Naive B cell (primary cell): Measurements from ENCODE around the gene ESRRG. TPM values are rescaled to one million over a fixed set of nuclear protein-coding genes. Genes with fewer than 3 reads are reported as not detected.
"Not testable (repeated sequence)": the region's sequence is repeated elsewhere in the genome, so short reads cannot be mapped to it uniquely, and the experiment has no call there.

ENCODE experiments used
- ATAC-seq, 2 donors: fragments of 150-1000 bp; cut with Tn5 transposase; 2 replicates each; pipeline ENCODE4 v1.10.0; 2021; ENCODE audit warnings: low read depth in 2 of 2, mild to moderate bottlenecking in 2 of 2, moderate library complexity in 2 of 2
- DNase-seq: peaks from one replicate; pipeline ENCODE4 v3.0.0; 2022
- H3K27ac Mint-ChIP-seq, 6 donors: one replicate each; pipeline ENCODE4 v1.8.0; 2020 to 2022; ENCODE audit warnings: mild to moderate bottlenecking in 6 of 6, mixed read lengths in 6 of 6, moderate library complexity in 5 of 6, inconsistent platforms in 2 of 6
- H3K27me3 Mint-ChIP-seq, 3 donors: one replicate each; pipeline ENCODE4 v1.8.0; 2021 to 2022; ENCODE audit warnings: mixed read lengths in 3 of 3, mild to moderate bottlenecking in 1 of 3
- H3K36me3 Mint-ChIP-seq, 2 donors: one replicate each; pipeline ENCODE4 v1.8.0; 2020 to 2022; ENCODE audit warnings: mixed read lengths in 2 of 2, inconsistent platforms in 1 of 2, mild to moderate bottlenecking in 1 of 2
- H3K4me1 Mint-ChIP-seq, 3 donors: one replicate each; pipeline ENCODE4 v1.8.0; 2020 to 2022; ENCODE audit warnings: mixed read lengths in 3 of 3, inconsistent platforms in 1 of 3, mild to moderate bottlenecking in 1 of 3, moderate library complexity in 1 of 3
- H3K4me3 Mint-ChIP-seq, 8 donors: one replicate each; pipeline ENCODE4 v1.8.0; 2020 to 2022; ENCODE audit warnings: mild to moderate bottlenecking in 8 of 8, mixed read lengths in 8 of 8, moderate library complexity in 8 of 8, inconsistent platforms in 2 of 8
- H3K9me3 Mint-ChIP-seq, 7 donors: one replicate each; pipeline ENCODE4 v1.8.0; 2020 to 2022; ENCODE audit warnings: mixed read lengths in 7 of 7, mild to moderate bottlenecking in 5 of 7, inconsistent platforms in 2 of 7, moderate library complexity in 1 of 7
- polyA plus RNA-seq, 6 donors: library from polyadenylated mRNA; unstranded; fragments of 300-500 nt; fragmentation: Illumina TruSeq; gene quantifications; one replicate each; pipeline ENCODE4 v1.2.3, GENCODE V29; 2021; ENCODE audit warnings: low read depth in 6 of 6

Gene ESRRG
- polyA plus RNA-seq, 6 donors from 2014 or later, result not detected

DNA sequence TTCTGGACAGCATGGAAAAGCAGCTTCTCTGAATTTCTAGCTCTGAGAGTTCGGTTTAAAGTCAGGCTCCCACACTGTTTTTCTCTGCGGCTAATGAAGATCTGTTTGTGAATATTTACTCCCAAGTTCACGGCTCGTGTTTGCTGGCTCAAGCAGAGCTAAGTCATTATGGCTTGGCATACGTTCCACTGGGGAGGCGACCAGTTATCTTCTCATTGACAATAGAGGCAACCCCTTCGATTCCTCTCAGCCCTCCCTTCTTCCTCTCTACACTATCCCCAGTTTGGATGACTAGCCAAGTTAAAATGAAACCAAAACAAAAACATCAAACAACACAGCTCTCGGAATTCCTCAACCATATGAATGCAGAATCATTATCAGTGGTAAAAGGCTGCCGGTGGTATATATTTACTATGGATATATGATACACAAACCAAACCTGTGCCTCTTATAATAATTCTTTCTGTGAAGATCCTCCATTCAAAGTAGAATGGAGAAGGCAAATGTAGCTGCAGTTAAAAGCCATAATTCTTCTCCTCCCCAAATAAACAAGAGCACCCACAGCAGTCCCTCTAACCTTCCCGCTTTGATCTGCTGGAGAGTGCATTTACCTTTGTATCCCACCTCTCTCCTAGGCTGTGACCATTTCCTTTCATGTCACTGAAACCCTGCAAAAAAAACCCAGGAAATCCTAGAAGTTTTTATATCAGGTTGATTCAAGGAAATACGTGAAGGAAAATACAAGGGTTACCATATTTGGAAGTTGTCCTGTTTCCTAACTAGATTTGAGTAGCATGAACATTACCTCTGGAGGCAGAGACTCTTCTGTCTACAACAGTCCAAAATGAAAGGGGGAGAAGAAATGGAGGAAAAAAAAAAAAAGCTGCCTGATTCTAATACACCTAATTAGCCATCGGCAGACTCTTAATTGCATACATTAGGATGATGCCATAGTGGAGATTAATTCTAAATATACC, 191.7 kb downstream of the ESRRG start:
- peak overlapping the region; percentile 46 to 88 (median 71) for H3K4me3 Mint-ChIP-seq
- peak; percentile 33 for DNase-seq

GRCh38 chr1:216529851-216530250, 193.4 kb downstream of the ESRRG start:
- H3K4me3 Mint-ChIP-seq, ATAC-seq, DNase-seq, H3K36me3 Mint-ChIP-seq, H3K27ac Mint-ChIP-seq, H3K9me3 Mint-ChIP-seq, H3K27me3 Mint-ChIP-seq: not testable (repeated sequence)
- peaks cover 21 to 48% (median 26%) of the 10 kb centered on the region in 3 donors for H3K4me1 Mint-ChIP-seq

More for the DNA sequence above, 191.7 kb downstream of the ESRRG start:
- H3K36me3 Mint-ChIP-seq, result peaks cover 0 to 11% of the 10 kb centered on the region in 2 donors
- H3K4me1 Mint-ChIP-seq, result peaks cover 18 to 39% (median 24%) of the 10 kb centered on the region in 3 donors
- ATAC-seq, result peak; percentile 43 to 54
- H3K27ac Mint-ChIP-seq, result peak overlapping the region; percentile 16 to 93 (median 52)
- peaks cover 0 to 7% (median 4%) of the 10 kb centered on the region in 7 donors for H3K9me3 Mint-ChIP-seq
- no peaks in the 10 kb centered on the region for H3K27me3 Mint-ChIP-seq

- Mint-ChIP-seq H3K36me3 (peaks cover 0 to 4% of the 10 kb centered on the region in 2 donors), H3K9me3 (peaks cover 0 to 9% (median 4%) of the 10 kb centered on the region in 7 donors), H3K27ac (peak overlapping the region in 5 of 6 donors; percentile 29 to 85 (median 64)), H3K4me3 (peak overlapping the region in 7 of 8 donors; percentile 17 to 77 (median 41)), H3K27me3 (no peaks in the 10 kb centered on the region), H3K4me1 (peaks cover 21 to 53% (median 28%) of the 10 kb centered on the region in 3 donors)
- DNase-seq (peak; percentile 52), ATAC-seq (peak; percentile 86 to 87)
Measured at GRCh38 chr1:216528816-216529215, 194.4 kb downstream of the ESRRG start.

DNA sequence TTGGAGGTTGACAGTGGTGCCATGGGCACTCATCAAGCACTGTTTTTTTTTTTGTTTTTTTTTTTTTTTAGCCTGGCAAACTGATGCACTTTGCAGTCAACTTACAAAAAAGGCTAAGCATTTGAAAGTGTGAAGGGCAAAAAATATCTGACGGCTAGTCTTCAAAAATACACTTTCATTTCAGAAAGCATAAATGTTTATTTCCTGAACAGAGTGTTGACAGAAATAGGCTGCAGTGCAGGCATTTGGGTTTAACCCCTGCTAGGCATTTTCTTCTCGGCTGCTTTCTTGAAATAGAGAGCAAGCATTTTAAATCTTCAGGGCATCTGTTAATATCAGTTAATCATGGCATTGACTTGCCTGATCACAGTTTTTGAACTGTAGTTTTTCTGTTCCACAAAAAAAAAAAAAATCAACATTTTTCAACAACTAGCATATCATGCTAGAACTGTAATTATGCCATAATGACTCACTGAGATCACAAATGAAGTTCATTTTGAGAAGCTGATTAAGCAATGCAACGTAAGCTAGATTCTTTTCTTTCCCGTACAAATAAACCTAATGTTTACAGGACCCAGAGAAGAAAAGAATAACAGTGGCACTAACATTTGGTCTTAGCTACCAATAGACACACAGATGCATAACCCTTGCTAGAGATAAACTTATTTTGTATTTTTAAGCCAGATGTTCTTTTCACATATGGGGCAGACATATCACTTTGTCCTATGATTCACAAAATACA, 199.6 kb downstream of the ESRRG start:
- Mint-ChIP-seq H3K27me3 (no peaks in the 10 kb centered on the region), H3K36me3 (peaks cover 0 to 4% of the 10 kb centered on the region in 2 donors), H3K4me1 (peaks cover 12 to 52% (median 24%) of the 10 kb centered on the region in 3 donors), H3K9me3 (peaks cover 0 to 9% (median 4%) of the 10 kb centered on the region in 7 donors), H3K4me3 (peak overlapping the region in 5 of 8 donors; percentile 13 to 62 (median 35)), H3K27ac (no peak overlapping the region)
- DNase-seq (no peak), ATAC-seq (no peak)

GRCh38 chr1:216523043-216523442, 200.2 kb downstream of the ESRRG start:
- H3K27ac Mint-ChIP-seq, result no peak overlapping the region
- DNase-seq (no peak), ATAC-seq (no peak)
- peaks cover 0 to 4% of the 10 kb centered on the region in 2 donors for H3K36me3 Mint-ChIP-seq
- H3K4me1 Mint-ChIP-seq, result peaks cover 12 to 46% (median 24%) of the 10 kb centered on the region in 3 donors
- peaks cover 0 to 9% (median 4%) of the 10 kb centered on the region in 7 donors for H3K9me3 Mint-ChIP-seq
- peak overlapping the region in 2 of 8 donors; percentile 35 to 62 for H3K4me3 Mint-ChIP-seq
- H3K27me3 Mint-ChIP-seq, result no peaks in the 10 kb centered on the region

DNA sequence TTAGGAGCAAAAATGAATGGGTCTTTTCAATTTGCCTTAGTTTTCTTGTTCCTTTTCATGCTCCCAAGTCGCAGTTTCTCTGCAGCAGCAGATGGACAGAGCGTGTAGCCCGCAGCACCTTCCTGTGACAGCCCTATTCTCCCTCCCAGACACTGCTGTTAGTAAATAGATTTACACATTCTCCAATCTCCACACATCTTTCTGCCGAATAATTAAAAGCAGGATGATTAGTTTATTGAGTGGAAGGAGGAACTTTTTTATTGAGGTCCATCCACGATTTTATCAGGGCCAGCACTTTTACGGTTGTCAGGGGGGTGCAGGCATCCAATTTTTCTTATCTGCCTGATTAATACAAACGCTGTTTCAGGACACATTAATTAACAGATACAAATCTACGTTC, 201.8 kb downstream of the ESRRG start:
- Mint-ChIP-seq H3K9me3 (peaks cover 0 to 5% (median 2%) of the 10 kb centered on the region in 7 donors), H3K4me1 (peaks cover 7 to 36% (median 16%) of the 10 kb centered on the region in 3 donors)
- DNase-seq, result no peak

DNA sequence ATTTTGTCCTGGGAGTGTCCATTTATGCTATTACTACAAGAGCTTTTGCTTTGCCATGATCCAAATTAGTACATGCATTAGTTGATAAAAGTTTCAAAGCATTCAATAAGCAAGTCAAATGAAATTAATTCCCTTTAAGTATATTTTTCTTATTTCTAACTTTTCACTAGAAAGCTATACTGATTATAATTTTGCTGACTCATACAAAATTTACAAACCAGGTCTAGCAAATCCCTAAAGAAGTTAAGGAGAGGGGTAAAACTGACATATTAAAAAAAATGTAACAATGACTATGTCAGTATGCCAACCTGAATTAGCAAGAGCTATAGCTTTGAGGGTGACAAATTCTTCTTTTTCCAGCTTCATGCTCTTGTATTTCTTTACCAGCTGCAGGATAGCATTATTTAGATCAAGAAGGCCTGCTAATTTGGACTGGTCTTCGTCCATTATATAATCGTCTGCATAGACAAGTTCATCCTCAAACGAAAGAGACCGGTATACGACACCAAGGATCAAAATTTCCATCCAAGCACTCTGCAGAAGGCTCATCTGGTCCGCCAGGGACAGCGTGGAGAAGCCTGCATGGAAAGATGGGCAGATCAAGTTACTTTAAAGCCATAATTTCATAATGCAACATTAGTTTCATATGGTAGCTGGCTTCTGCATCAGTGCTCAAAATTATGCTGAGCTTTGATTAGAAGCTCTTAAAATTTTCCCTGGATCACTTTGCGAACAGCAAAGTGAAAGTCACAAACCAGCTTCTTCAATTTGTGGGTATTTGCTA, 204.2 kb downstream of the ESRRG start:
- ATAC-seq, result no peak
- H3K36me3 Mint-ChIP-seq, result no peaks in the 10 kb centered on the region
- peaks cover 4 to 24% (median 11%) of the 10 kb centered on the region in 3 donors for H3K4me1 Mint-ChIP-seq
- H3K27me3 Mint-ChIP-seq, result no peaks in the 10 kb centered on the region
- peaks cover 0 to 4% (median 0%) of the 10 kb centered on the region in 7 donors for H3K9me3 Mint-ChIP-seq
- no peak overlapping the region for H3K27ac Mint-ChIP-seq
- H3K4me3 Mint-ChIP-seq, result no peak overlapping the region
- no peak for DNase-seq

More for the DNA sequence above, 201.8 kb downstream of the ESRRG start:
- H3K27ac Mint-ChIP-seq, result no peak overlapping the region
- H3K36me3 Mint-ChIP-seq, result no peaks in the 10 kb centered on the region
- H3K27me3 Mint-ChIP-seq, result no peaks in the 10 kb centered on the region
- ATAC-seq, result no peak
- no peak overlapping the region for H3K4me3 Mint-ChIP-seq

- H3K4me3 Mint-ChIP-seq, result no peak overlapping the region
- no peak overlapping the region for H3K27ac Mint-ChIP-seq
- ATAC-seq (no peak), DNase-seq (no peak)
- no peaks in the 10 kb centered on the region for H3K4me1 Mint-ChIP-seq
- no peaks in the 10 kb centered on the region for H3K36me3 Mint-ChIP-seq
- no peaks in the 10 kb centered on the region for H3K27me3 Mint-ChIP-seq
- peaks cover 0 to 5% (median 0%) of the 10 kb centered on the region in 7 donors for H3K9me3 Mint-ChIP-seq
Measured at GRCh38 chr1:216502528-216503162, 220.6 kb downstream of the ESRRG start.

GRCh38 chr1:216500273-216500967, 222.8 kb downstream of the ESRRG start:
- DNase-seq, result no peak
- no peak for ATAC-seq
- Mint-ChIP-seq H3K27ac (no peak overlapping the region), H3K4me3 (no peak overlapping the region), H3K9me3 (peaks cover 0 to 2% (median 0%) of the 10 kb centered on the region in 7 donors), H3K27me3 (no peaks in the 10 kb centered on the region), H3K4me1 (no peaks in the 10 kb centered on the region), H3K36me3 (no peaks in the 10 kb centered on the region)

DNA sequence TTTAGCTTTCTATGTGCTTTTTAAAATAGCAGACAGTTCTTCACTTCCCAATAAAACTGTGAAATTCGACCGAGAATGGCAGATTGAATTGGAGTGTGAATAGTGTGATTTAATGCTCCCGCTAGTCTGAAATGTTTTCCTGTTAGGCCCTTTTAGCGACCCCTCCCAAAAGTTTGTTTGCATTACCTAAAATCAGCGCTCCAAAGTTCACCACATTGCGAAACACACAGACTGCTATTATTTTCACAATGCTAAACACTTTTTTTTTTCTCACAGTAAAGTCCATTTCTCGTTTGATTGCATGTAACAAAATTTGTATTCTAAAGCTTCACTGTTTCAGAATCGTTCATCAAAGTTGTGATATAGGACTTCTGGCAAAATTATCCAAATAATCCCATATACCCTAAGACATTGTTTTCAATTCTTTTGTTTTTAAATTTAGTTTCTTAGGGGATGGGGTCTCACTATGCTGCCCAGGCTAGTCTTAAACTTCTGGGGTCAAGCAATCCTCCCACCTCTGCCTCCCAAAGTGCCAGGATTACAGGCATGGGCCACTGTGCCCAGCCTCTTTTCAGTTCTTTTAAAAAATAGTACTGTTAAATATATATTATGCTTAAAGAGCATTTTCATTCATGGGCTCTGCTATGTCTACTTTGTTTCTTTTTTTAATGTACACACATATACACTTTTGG, 223.5 kb downstream of the ESRRG start:
- H3K4me1 Mint-ChIP-seq, result no peaks in the 10 kb centered on the region
- no peak for ATAC-seq
- H3K9me3 Mint-ChIP-seq, result peaks cover 0 to 3% (median 0%) of the 10 kb centered on the region in 7 donors
- H3K27me3 Mint-ChIP-seq, result no peaks in the 10 kb centered on the region
- no peak overlapping the region for H3K27ac Mint-ChIP-seq
- H3K36me3 Mint-ChIP-seq, result peaks cover 0 to under 1% of the 10 kb centered on the region in 2 donors
- DNase-seq, result no peak
- H3K4me3 Mint-ChIP-seq, result no peak overlapping the region

GRCh38 chr1:216498277-216498676, 225.0 kb downstream of the ESRRG start:
- H3K27me3 Mint-ChIP-seq, result no peaks in the 10 kb centered on the region
- ATAC-seq, result no peak

More at GRCh38 chr1:216498277-216498676, 225.0 kb downstream of the ESRRG start:
- H3K36me3 Mint-ChIP-seq, result peaks cover 0 to 3% of the 10 kb centered on the region in 2 donors
- DNase-seq, result no peak
- H3K4me1 Mint-ChIP-seq, result no peaks in the 10 kb centered on the region
- no peak overlapping the region for H3K4me3 Mint-ChIP-seq
- peaks cover 0 to 16% (median 3%) of the 10 kb centered on the region in 7 donors for H3K9me3 Mint-ChIP-seq
- no peak overlapping the region for H3K27ac Mint-ChIP-seq
